Measurements from ENCODE around the gene ALDH4A1.
"Not testable (repeated sequence)": the region's sequence is repeated elsewhere in the genome, so short reads cannot be mapped to it uniquely, and the experiment has no call there.

Gene ALDH4A1

DNA sequence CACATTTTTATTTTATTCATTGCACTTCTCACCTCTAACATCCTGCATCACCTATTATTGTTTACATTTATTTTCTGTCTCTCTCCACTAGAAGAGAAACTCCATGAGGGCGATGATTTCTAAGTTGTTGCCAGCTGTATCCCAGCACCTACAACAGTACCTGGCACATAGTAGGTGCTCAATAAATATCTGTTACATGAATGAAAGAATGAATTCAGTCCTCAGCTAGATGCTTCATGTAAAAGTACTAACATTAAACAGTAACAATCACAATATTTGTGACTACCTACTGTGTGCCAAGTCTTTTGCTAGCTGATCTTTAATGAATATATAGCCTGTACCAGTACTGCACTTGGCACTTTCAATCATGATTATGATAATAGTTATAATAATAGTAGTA lies 45.9 kb downstream of the ALDH4A1 start:
- Histone ChIP-seq H3K9me3 (no peaks in the 10 kb centered on the region), H3K27me3 (no peaks in the 10 kb centered on the region), H3K4me1 (no peaks in the 10 kb centered on the region), H3K36me3 (no peaks in the 10 kb centered on the region), H3K4me3 (ENCODE audit: low read depth, low read length) (no peak overlapping the region)
- DNase-seq = no peak
- TF ChIP-seq, protein P1, sequence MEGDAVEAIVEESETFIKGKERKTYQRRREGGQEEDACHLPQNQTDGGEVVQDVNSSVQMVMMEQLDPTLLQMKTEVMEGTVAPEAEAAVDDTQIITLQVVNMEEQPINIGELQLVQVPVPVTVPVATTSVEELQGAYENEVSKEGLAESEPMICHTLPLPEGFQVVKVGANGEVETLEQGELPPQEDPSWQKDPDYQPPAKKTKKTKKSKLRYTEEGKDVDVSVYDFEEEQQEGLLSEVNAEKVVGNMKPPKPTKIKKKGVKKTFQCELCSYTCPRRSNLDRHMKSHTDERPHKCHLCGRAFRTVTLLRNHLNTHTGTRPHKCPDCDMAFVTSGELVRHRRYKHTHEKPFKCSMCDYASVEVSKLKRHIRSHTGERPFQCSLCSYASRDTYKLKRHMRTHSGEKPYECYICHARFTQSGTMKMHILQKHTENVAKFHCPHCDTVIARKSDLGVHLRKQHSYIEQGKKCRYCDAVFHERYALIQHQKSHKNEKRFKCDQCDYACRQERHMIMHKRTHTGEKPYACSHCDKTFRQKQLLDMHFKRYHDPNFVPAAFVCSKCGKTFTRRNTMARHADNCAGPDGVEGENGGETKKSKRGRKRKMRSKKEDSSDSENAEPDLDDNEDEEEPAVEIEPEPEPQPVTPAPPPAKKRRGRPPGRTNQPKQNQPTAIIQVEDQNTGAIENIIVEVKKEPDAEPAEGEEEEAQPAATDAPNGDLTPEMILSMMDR (IDR thresholded peaks at IDR 0.05; ENCODE audit: low read depth, low read length) = no peak

DNA sequence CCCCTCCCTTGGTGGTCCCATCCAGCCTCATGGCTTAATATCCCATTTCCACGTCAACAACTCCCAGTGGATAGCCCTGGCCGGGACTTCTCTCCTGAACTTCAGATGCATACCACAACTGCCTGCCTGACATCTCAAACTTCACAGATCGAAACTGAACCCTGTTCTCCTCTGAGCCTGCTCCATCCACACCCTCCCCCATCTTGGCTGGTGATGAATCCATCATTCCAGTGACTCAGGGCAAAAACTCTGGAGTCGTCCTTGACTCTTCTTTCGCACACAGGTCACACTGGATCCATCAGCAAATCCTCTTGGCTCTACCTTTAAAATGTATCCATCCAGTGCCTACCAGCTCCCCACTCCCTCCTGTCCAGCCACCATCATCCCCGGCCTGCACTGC lies 46.8 kb downstream of the ALDH4A1 start:
- Histone ChIP-seq H3K9me3 (no peaks in the 10 kb centered on the region), H3K36me3 (no peaks in the 10 kb centered on the region), H3K4me3 (ENCODE audit: low read depth, low read length) (no peak overlapping the region), H3K4me1 (no peaks in the 10 kb centered on the region), H3K27me3 (no peaks in the 10 kb centered on the region)
- DNase-seq = no peak
- TF ChIP-seq, protein P1 (IDR thresholded peaks at IDR 0.05; ENCODE audit: low read depth, low read length) = no peak

DNA sequence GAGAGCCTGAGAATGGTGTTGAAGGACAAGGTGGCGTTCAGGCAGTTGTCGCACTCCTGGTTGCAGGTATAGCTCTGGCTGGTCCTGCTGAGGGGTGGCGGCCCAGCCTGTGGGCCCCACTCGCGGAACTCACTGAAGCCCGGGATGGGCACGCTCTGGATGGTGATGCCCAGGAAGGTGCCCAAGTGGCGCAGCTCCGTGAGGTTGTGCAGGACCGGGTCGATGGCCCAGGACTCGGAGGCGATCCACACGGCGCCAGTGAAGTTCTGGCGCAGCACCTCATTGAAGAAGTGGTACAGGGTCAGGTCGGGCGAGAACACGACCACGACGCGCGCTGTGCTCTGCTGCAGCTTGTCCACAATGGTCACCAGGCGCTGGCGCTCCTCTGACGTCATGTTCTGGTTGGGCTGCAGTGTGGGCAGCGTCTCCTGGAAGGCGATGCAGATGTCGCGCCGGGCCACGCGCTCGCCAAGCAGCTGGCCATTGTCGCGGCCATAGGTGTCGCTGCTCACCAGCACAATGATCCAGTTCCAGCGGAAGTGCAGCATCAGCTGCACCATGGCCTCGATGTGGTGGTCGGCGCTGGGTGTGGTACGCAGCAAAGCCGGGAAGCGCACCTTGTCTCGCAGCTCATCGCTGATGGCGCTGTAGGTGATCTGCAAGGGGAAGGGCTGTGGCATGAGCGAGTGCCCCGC lies 47.9 kb downstream of the ALDH4A1 start:
- TF ChIP-seq, protein P1 (IDR thresholded peaks at IDR 0.05; ENCODE audit: low read depth, low read length) = no peak
- Histone ChIP-seq H3K27me3 (no peaks in the 10 kb centered on the region), H3K36me3 (no peaks in the 10 kb centered on the region), H3K4me3 (ENCODE audit: low read depth, low read length) (no peak overlapping the region), H3K9me3 (no peaks in the 10 kb centered on the region), H3K4me1 (no peaks in the 10 kb centered on the region)
- no peak for DNase-seq

DNA sequence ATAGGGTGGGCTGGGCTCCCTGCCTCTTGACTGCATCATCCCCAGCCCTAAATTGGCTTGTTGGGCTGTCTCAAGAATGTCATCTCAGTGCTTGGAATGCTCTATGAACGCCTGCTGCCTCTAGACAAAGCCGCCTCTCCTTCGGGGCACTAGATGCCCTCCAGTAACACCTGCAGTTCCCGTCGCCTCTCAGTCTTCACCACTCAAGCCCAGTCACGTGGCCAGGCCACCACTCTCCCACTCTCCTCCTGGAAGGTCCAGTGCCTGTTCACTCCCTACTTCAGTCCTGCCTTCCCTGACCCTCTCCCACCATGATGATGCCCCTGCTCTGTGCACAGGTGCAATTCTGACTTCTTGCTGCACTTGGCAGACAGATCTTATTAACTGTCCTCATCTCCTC lies 49.9 kb downstream of the ALDH4A1 start:
- DNase-seq = no peak
- Histone ChIP-seq H3K36me3 (no peaks in the 10 kb centered on the region), H3K4me3 (ENCODE audit: low read depth, low read length) (no peak overlapping the region), H3K4me1 (no peaks in the 10 kb centered on the region), H3K9me3 (no peaks in the 10 kb centered on the region), H3K27me3 (no peaks in the 10 kb centered on the region)
- TF ChIP-seq, protein P1 (IDR thresholded peaks at IDR 0.05; ENCODE audit: low read depth, low read length) = no peak

DNA sequence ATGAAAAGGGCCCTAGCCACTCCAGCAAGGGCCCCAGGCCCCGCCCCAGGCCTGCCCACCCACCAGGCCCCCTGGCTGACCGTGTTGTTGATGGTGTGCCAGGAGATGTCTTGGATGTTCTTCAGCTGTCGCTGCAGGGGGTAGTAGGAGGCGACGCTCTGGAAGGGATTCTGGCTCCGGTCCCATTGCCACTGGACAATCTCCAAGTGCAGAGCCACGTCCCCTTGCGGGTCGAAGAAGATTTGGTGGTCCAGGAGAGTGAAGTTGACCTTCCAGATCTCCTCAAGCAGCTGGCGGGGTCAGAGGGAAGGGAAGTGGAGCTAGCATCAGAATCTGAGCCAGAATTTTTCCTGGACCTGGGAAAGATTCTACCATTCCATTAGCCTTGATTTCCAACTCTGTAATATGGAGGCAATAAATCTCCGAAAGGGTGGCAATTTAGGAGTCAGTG lies 53.1 kb downstream of the ALDH4A1 start:
- TF ChIP-seq, protein P1 (IDR thresholded peaks at IDR 0.05; ENCODE audit: low read depth, low read length) = no peak
- H3K4me1 ChIP-seq = no peaks in the 10 kb centered on the region
- no peaks in the 10 kb centered on the region for H3K36me3 ChIP-seq
- no peaks in the 10 kb centered on the region for H3K9me3 ChIP-seq
- no peak overlapping the region for H3K4me3 ChIP-seq (ENCODE audit: low read depth, low read length)
- no peaks in the 10 kb centered on the region for H3K27me3 ChIP-seq
- peak; percentile 32 for DNase-seq

DNA sequence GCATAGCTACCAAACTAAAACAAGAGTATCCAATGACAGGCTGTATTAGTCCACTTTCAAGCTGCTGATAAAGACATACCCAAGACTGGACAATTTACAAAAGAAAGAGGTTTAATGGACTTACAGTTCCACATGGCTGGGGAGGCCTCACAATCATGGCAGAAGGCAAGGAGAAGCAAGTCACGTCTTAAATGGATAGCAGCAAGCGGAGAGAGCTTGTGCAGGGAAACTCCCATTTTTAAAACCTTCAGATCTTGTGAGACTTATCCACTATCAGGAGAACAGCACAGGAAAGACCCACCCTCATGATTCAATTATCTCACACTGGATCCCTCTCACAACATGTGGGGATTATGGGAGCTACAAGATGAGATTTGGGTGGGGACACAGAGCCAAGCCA lies 54.6 kb downstream of the ALDH4A1 start:
- not testable (repeated sequence) for H3K9me3 ChIP-seq; H3K4me3 ChIP-seq (ENCODE audit: low read depth, low read length); DNase-seq; H3K36me3 ChIP-seq; H3K27me3 ChIP-seq; H3K4me1 ChIP-seq

Data from BE2C (cell line).